ENCODE results near the gene MAP2K5. TPM values are rescaled to one million over a fixed set of nuclear protein-coding genes. Genes with fewer than 3 reads are reported as not detected.

MAP2K5 gene
- total RNA-seq, 1 donor from 2014 or later: 29.8 TPM

GRCh38 chr15:67746022-67746421, 203.5 kb downstream of the MAP2K5 start:
- peaks cover 66% of the 10 kb centered on the region for H3K4me1 Mint-ChIP-seq
- no peaks in the 10 kb centered on the region for H3K9me3 Mint-ChIP-seq
- no peak for TF ChIP-seq CTCF (IDR thresholded peaks at IDR 0.05; ENCODE audit: unreplicated experiment)
- peaks cover 4% of the 10 kb centered on the region for H3K36me3 Mint-ChIP-seq
- no peak overlapping the region for H3K4me3 Mint-ChIP-seq
- no peak for DNase-seq (ENCODE audit: low spot score in 2 of 2, unreplicated experiment in 2 of 2)
- H3K27me3 Mint-ChIP-seq (ENCODE audit: low read depth): no peaks in the 10 kb centered on the region
- H3K27ac Mint-ChIP-seq: peak overlapping the region; percentile 91

GRCh38 chr15:67746450-67746849, 203.9 kb downstream of the MAP2K5 start:
- Mint-ChIP-seq H3K9me3 (no peaks in the 10 kb centered on the region), H3K27ac (peak overlapping the region; percentile 91), H3K4me1 (peaks cover 69% of the 10 kb centered on the region), H3K27me3 (ENCODE audit: low read depth) (no peaks in the 10 kb centered on the region), H3K4me3 (no peak overlapping the region), H3K36me3 (peaks cover 3% of the 10 kb centered on the region)
- no peak for TF ChIP-seq CTCF (IDR thresholded peaks at IDR 0.05; ENCODE audit: unreplicated experiment)
- no peak for DNase-seq (ENCODE audit: low spot score in 2 of 2, unreplicated experiment in 2 of 2)

- TF ChIP-seq CTCF (IDR thresholded peaks at IDR 0.05; ENCODE audit: unreplicated experiment): no peak
- Mint-ChIP-seq H3K4me1 (peaks cover 65% of the 10 kb centered on the region), H3K9me3 (no peaks in the 10 kb centered on the region), H3K27ac (no peak overlapping the region), H3K27me3 (ENCODE audit: low read depth) (no peaks in the 10 kb centered on the region), H3K4me3 (no peak overlapping the region), H3K36me3 (peaks cover 2% of the 10 kb centered on the region)
- no peak for DNase-seq (ENCODE audit: low spot score in 2 of 2, unreplicated experiment in 2 of 2)
These were observed 205.4 kb downstream of the MAP2K5 start for GRCh38 chr15:67747921-67748320.

- no peak for DNase-seq (ENCODE audit: low spot score in 2 of 2, unreplicated experiment in 2 of 2)
- no peak for TF ChIP-seq CTCF (IDR thresholded peaks at IDR 0.05; ENCODE audit: unreplicated experiment)
- no peak overlapping the region for H3K4me3 Mint-ChIP-seq
- H3K36me3 Mint-ChIP-seq: peaks cover 10% of the 10 kb centered on the region
- H3K9me3 Mint-ChIP-seq: peaks cover 2% of the 10 kb centered on the region
- H3K27ac Mint-ChIP-seq: no peak overlapping the region
- no peaks in the 10 kb centered on the region for H3K27me3 Mint-ChIP-seq (ENCODE audit: low read depth)
- peaks cover 42% of the 10 kb centered on the region for H3K4me1 Mint-ChIP-seq
These were observed 207.9 kb downstream of the MAP2K5 start for GRCh38 chr15:67750371-67750770.

GRCh38 chr15:67753891-67754290, 211.4 kb downstream of the MAP2K5 start:
- TF ChIP-seq CTCF (IDR thresholded peaks at IDR 0.05; ENCODE audit: unreplicated experiment): no peak
- peaks cover 10% of the 10 kb centered on the region for H3K36me3 Mint-ChIP-seq
- H3K27ac Mint-ChIP-seq: no peak overlapping the region
- peaks cover 14% of the 10 kb centered on the region for H3K4me1 Mint-ChIP-seq
- DNase-seq (ENCODE audit: low spot score in 2 of 2, unreplicated experiment in 2 of 2): no peak
- H3K27me3 Mint-ChIP-seq (ENCODE audit: low read depth): no peaks in the 10 kb centered on the region
- no peak overlapping the region for H3K4me3 Mint-ChIP-seq
- peaks cover 3% of the 10 kb centered on the region for H3K9me3 Mint-ChIP-seq

GRCh38 chr15:67755264-67755663, 212.8 kb downstream of the MAP2K5 start:
- TF ChIP-seq CTCF (IDR thresholded peaks at IDR 0.05; ENCODE audit: unreplicated experiment): no peak
- H3K27me3 Mint-ChIP-seq (ENCODE audit: low read depth): no peaks in the 10 kb centered on the region
- no peak overlapping the region for H3K4me3 Mint-ChIP-seq
- H3K27ac Mint-ChIP-seq: no peak overlapping the region
- H3K9me3 Mint-ChIP-seq: peaks cover 3% of the 10 kb centered on the region
- H3K4me1 Mint-ChIP-seq: peaks cover 13% of the 10 kb centered on the region
- no peak for DNase-seq (ENCODE audit: low spot score in 2 of 2, unreplicated experiment in 2 of 2)
- H3K36me3 Mint-ChIP-seq: peaks cover 8% of the 10 kb centered on the region
